HL-60 (cell line): Measurements from ENCODE around the gene SPTBN1.

Source experiments
- CTCF ChIP-seq: IDR thresholded peaks from one replicate; pipeline ENCODE4 v1.5.1; 2011; ENCODE audit warnings: low read length, control low read depth, inconsistent platforms; ENCODE audit not compliant: insufficient read depth
- GABPA ChIP-seq: IDR thresholded peaks from 2 replicates; pipeline ENCODE4 v1.6.1; 2012; ENCODE audit warnings: low read depth
- POLR2AphosphoS5 ChIP-seq: IDR thresholded peaks from 2 replicates; pipeline ENCODE4 v1.6.1; 2012; ENCODE audit warnings: low read depth

DNA sequence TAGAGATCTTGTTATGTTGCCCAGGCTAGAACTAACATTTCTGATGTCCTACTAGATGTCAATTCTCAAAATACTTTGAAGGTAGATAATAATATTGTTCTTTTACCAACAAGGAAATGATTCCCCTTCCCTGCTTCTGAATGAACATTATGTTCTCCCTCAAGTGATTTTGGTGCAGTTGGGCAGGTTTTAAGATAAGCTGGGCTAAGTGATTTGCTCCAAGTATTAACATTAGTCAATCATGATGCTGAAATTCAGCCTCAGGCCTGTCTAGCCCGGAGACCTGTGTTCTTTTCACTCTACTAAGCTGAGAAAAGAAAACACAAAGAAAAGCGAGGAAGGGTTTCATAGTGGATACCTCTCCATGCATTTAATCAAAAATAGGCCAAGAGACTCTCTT lies 38.5 kb upstream of the SPTBN1 start:
- TF ChIP-seq POLR2AphosphoS5 (no peak), CTCF (no peak), GABPA (no peak)
